Left kidney (tissue), 2 donors: ENCODE measurements around the gene TSSK6. TPM values are rescaled to one million over a fixed set of nuclear protein-coding genes. Genes with fewer than 3 reads are reported as not detected.
"Not testable (repeated sequence)": the region's sequence is repeated elsewhere in the genome, so short reads cannot be mapped to it uniquely, and the experiment has no call there.

Experiments used
- DNase-seq: peaks from one replicate; pipeline ENCODE4 v3.0.0-alpha.2; 2013
- polyA plus RNA-seq: library from polyadenylated mRNA; unstranded; fragments of 120-200 nt; gene quantifications from one replicate; pipeline ENCODE4 v1.2.1, GENCODE V29; 2013; ENCODE audit not compliant: insufficient read length

The TSSK6 gene
- polyA plus RNA-seq, 1 donor: 0.91 TPM

DNA sequence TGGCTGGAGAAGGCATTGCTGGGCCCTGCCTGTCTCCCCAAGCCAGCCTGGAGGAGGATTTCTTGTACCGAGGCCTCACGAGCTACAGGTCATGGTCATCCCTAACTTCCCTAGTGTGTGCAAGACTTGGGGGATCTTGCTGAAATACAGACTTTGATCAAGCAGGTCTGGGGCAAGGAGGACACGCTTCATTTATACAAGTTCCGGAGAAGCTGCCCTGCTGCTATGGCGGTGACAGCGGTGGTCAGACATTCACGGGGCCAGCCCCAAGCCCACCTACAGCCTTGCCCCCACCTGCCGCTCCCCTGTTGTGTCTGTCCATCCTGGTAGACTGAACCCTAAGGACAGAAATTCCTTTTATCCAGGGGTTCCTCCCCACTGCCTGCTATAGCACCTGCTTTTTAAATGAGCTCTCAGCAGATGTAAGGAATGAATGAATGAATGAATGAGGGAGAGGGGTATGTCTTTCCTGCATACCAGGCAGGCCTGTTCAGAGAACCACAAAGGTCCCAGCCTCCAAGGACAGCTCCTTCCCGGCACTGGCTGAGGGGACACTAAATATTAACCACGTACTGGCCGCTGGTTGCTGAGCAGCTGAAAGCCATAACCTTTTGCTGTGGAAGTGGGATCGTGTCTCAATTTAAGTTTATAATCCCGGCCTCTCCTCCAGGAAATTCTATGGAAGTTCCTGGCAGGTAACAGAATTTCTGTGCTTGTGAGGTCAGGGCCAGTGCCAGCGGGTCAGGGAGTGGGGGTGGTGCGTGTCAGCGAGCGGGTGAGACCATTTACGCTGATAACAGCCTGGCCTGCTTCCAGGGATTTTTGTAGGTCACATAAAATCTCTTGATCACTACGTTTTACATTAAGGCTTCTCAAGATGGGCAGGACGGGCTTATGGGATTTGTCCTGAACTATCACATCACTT lies 27.1 kb downstream of the TSSK6 start:
- no peak for DNase-seq

DNA sequence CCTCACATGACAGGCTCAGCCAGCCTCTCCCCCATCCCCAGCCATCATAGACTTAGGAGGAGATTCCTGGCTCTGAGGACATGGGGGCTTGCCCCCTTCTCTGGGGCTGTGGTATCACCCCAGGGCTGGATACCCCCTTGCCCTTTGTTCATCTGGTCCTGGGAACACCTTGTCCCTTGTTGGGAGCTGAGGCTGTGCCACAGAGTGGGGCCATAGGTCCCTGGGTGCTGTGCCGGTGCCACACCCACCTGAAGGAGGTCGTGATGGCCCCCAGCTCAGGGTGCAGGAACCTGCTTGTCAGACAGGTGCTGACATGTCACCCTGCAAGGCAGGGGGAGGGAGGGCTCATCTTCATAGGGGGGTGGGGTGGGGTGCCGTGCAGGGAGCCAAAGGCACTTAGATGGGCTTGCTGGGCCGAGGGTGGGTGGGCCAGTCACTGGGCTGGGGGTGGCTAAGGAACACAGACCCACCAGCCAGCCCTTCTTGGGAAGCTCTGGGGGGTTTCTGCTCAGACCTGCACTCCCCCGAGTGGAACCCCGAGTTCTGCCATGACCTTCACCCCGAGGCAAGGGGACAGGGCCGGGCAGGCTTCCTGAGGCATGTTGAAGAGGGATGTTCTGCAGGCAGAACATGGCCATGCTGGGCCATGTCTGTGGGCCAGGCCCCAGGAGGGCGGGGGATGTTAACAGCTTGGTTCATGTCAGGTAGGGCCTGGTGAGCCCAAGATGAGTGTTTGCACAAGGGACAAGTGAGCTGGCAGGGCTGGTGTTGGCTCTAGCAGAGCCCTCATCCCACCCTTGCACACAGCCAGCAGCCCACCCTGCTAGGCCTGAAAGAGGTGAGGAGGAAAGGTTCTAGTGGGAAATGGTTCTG lies 28.0 kb downstream of the TSSK6 start:
- no peak for DNase-seq

DNA sequence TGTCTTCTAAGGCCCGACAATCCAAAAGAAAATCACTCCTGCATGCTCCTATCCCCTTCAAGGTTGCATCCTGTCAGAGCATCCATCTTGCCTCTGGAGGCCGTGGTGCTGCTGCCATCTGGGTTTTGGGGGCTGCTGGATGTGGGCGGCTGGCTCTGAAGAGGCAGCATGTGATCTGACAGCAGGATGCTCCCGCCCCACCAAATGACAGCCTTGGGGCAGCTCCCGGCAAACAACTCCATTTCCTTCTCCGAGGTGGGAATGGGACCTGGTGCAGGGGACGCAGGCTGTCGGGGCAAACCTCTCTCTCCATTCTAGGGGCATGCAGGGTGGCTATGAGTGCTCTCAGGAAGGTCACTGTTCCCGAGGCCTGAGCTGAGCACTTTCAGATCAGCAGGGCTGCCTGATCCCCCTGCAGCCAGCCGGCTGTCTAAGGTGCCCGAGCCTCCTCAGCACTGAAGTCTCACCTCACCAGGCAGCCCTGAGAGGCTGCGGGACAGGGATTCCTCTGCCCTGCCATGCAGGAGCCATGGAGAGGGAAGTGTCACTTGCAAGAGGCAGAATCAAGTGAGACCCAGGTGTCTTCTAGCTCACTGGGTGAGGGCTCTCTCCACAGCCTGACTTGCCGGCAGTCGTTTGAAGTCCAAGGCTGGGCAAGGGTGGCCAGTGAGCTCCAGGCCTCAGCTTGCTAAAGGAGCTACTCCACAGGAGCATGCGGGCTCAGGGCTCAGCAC lies 28.8 kb downstream of the TSSK6 start:
- no peak for DNase-seq

DNA sequence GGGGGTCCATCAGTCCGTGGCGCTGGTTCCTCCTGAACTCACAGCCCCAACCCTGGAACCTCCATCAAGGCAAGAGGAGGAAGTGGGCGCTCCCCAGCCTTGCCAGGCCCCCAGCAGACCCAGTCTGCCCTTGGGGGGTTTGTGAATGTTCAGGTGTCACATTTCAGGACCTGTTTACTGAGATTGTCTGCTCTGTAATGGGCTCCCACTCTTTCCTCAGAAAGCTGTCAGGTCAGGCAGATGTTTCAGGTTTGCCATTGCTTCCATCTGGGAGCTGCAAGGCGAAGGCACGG lies 29.4 kb downstream of the TSSK6 start:
- no peak for DNase-seq

GRCh38 chr19:19485161-19485997 lies 30.0 kb downstream of the TSSK6 start:
- no peak for DNase-seq

DNA sequence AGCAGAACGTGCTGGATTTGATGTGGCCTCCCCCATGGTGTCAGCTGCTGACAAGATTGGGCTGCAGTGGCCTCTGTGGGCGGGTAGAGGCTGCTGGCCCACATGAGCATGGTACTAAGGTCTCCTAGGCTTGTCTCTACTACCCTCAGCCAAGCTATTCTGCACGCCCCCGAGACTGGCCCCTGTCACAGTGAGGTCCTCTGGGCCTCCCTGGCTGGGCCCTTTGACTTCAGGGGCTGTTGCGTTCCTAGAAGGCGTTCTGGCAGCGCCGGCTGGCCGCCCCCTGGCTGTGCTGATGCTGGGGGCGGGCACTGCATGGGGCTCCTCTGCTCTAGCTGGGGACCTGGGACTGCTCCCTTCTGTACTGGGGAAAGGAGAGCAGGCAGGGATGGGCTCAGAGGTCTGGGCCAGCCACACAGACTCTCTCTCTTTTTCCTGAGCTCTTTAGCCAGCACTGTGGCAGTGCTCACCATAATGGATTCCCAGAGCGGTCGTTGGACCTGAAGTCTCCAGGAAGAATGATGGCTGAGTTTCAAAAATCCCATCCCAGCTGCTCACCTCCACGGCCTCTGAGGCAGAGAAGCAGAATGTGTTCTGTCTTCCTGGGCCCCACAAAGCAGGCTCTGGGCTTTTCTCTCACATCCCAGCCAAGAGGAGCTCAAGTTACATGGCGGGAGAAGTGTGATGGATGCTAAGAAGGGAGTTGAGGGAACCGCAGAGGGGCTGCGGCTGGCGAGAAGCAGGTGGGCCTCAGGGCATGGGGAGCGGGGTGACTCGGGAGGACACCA lies 32.3 kb downstream of the TSSK6 start:
- DNase-seq: no peak

GRCh38 chr19:19480688-19481087 lies 34.7 kb downstream of the TSSK6 start:
- no peak for DNase-seq

- no peak for DNase-seq
These were observed 37.5 kb downstream of the TSSK6 start for GRCh38 chr19:19477705-19478383.

DNA sequence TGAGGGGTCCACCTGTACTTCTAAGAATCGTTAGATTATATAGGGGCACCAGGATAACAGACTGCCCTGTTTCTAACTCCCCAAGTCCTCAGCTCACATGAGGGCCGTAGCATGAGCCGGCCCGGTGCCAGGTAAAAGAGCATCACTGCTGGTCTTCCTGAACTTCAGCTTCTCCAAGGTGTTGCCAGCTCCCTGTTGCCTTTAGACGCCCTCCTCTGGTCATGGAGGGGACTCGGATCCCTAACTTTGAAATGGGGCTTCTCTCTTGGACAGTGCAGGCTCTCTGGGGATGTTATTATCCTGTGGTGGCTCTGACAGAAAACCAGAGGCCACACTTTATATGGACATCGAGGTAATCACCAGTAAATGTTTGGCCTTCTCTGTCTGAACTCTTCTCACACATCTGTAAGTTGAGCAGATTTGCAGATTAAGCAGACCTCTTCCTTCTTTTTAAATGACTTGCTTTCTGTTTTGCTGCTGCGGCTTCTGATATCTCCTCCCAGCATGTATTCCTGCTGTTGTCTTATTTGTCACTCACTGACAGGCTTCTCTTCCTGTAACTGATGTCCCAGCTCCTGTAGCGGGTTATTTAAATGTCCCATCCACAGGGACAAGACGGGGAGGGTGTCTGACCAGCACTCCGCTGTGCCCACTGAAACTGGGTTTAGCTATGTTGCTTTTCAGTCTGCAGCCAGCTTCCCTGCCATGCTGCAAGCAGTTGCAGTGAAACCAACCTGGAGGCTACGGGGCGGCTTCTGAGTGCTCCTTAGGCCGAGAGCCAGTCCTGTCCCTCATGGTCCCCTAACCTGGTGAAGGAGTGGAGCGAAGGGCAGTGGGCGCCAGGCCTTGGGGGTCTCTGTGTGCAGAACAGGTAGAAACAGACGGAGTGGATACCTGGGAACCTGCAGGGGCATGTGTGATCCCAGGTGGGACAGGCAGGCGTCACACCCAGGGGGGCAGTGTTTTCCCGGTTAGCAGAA lies 39.2 kb downstream of the TSSK6 start:
- no peak for DNase-seq

GRCh38 chr19:19475015-19475765 lies 40.2 kb downstream of the TSSK6 start:
- DNase-seq: no peak

DNA sequence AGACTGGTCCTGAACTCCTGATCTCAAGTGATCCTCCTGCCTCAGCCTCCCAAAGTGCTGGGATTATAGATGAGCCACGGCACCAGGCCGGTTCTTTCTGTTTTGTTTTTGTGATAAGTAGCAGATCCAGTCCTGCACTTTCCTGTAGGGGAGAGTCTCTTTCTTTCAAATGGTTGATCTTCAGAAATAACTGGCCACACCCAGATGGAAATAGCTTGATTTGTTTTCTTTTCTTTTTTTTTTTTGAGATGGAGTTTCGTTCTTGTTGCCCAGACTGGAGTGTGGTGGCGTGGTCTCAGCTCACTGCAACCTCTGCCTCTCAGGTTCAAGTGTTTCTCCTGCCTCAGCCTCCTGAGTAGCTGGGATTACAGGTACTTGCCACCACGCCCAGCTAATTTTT lies 43.2 kb downstream of the TSSK6 start:
- DNase-seq: not testable (repeated sequence)

DNA sequence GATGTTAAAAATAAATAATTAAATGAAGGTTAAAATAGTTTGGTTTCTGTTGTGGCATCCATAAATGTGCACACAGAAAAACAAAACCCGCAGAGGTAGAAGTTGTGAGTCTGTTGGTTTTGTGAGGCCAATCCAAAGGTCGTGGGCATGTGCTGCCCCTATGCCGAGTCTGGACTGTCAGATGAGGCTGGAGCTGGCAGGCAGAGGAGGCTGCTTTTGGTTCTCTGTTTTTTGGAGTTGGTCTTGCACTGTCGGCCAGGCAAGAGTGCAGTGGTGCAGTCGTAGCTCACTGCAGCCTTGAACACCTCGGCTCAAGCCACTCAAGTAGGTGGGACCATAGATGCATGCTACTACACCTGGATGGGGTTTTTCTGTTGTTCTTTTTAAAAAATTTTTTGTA lies 43.7 kb downstream of the TSSK6 start:
- no peak for DNase-seq

GRCh38 chr19:19470579-19470978 lies 44.8 kb downstream of the TSSK6 start:
- no peak for DNase-seq

DNA sequence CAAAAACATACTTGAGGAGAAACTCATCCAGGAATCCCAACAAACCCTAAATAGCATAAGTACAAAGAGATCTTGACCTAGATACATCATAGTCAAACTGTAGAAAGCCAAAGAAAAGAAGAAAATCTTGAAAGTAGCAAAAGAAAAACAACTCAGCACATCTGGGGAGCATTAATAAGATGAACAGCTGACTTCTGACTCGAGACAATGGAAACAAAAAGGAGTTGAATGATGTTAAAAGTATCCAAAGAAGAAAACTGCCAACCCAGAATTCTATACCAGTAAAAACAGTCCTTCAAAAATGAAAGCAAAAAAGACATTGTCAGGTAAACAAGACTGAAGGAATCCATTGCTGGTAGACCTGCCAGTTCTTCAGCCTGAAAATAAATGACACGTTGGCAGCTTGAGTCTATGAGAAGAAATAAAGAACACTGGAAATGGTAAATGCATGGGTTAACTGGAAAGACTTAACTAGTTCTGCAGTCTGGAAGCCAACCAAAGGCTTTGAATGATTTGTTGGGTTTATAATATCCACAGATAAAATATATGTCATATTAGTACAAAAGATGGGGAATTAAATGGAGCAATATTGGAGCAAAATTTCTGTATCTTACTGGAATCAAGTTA lies 46.8 kb downstream of the TSSK6 start:
- DNase-seq: no peak

DNA sequence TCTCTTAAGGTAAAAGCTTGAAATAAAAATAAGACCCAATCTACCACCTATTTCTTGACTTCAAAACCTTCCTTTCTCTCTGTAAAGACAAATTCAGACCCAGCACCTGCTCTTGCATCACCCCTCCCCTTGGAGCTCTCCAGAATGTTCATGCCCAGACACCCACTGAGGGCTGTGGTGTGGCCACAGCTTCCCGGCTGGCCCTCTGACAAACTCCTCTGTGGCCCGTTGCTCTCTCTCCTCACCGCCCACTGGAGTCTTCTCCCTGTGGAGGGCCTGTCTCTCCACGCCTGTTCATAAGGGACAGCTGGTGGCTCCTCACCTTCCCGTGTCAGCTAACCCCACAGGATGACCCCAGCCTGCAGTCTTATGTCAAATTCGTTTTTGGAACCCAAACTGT lies 49.1 kb downstream of the TSSK6 start:
- DNase-seq: no peak

GRCh38 chr19:19465436-19466070 lies 49.8 kb downstream of the TSSK6 start:
- no peak for DNase-seq
